HEK293 (cell line): ENCODE data around the gene MTCP1.

Source experiments
- BCL11B ChIP-seq: fragments of 450-650 bp; formaldehyde crosslinking; IDR thresholded peaks from 2 replicates; pipeline ENCODE4 v1.5.1; 2016; ENCODE audit warnings: low read depth, missing biosample characterization, missing genetic modification characterization
- HOXA7 ChIP-seq: sonication (generic); formaldehyde crosslinking; IDR thresholded peaks from 2 replicates; pipeline ENCODE4 v1.8.1; 2022; ENCODE audit warnings: missing genetic modification reagents, borderline replicate concordance
- PRDM10 ChIP-seq: fragments of 450-650 bp; formaldehyde crosslinking; IDR thresholded peaks from 2 replicates; pipeline ENCODE4 v1.5.1; 2016; ENCODE audit warnings: missing biosample characterization, missing genetic modification characterization
- RBAK ChIP-seq: fragments of 450-650 bp; formaldehyde crosslinking; IDR thresholded peaks from 2 replicates; pipeline ENCODE4 v1.5.1; 2016; ENCODE audit warnings: missing biosample characterization, missing genetic modification characterization
- ZBTB7A ChIP-seq: fragments of 450-650 bp; formaldehyde crosslinking; IDR thresholded peaks from 2 replicates; pipeline ENCODE4 v1.5.1; 2016; ENCODE audit warnings: low read depth, missing biosample characterization, missing genetic modification characterization
- ZBTB8A ChIP-seq: fragments of 450-650 bp; formaldehyde crosslinking; IDR thresholded peaks from 2 replicates; pipeline ENCODE4 v1.5.1; 2016; ENCODE audit warnings: missing biosample characterization, missing genetic modification characterization
- ZFP3 ChIP-seq: fragments of 450-650 bp; formaldehyde crosslinking; IDR thresholded peaks from 2 replicates; pipeline ENCODE4 v1.5.1; 2016; ENCODE audit warnings: low read depth, missing biosample characterization, missing genetic modification characterization
- ZFP37 ChIP-seq: fragments of 450-650 bp; formaldehyde crosslinking; IDR thresholded peaks from 2 replicates; pipeline ENCODE4 v1.5.1; 2016; ENCODE audit warnings: missing biosample characterization, missing genetic modification characterization
- ZFP69B ChIP-seq: fragments of 450-650 bp; formaldehyde crosslinking; IDR thresholded peaks from 2 replicates; pipeline ENCODE4 v1.5.1; 2016; ENCODE audit warnings: missing biosample characterization, missing genetic modification characterization
- ZNF121 ChIP-seq: fragments of 450-650 bp; formaldehyde crosslinking; IDR thresholded peaks from 2 replicates; pipeline ENCODE4 v1.5.1; 2016; ENCODE audit warnings: missing biosample characterization, missing genetic modification characterization
- ZNF155 ChIP-seq: fragments of 450-650 bp; formaldehyde crosslinking; IDR thresholded peaks from 2 replicates; pipeline ENCODE4 v1.5.1; 2016; ENCODE audit warnings: missing biosample characterization, missing genetic modification characterization
- ZNF23 ChIP-seq: fragments of 450-650 bp; formaldehyde crosslinking; IDR thresholded peaks from 2 replicates; pipeline ENCODE4 v1.5.1; 2016; ENCODE audit warnings: missing biosample characterization, missing genetic modification characterization, borderline replicate concordance
- ZNF335 ChIP-seq: fragments of 450-650 bp; formaldehyde crosslinking; conservative IDR thresholded peaks from 2 replicates; pipeline ENCODE4 v1.5.1; 2016; ENCODE audit warnings: missing biosample characterization, missing genetic modification characterization
- ZNF341 ChIP-seq: fragments of 450-650 bp; formaldehyde crosslinking; IDR thresholded peaks from 2 replicates; pipeline ENCODE4; 2016; ENCODE audit warnings: low read depth, missing biosample characterization, missing genetic modification characterization
- ZNF626 ChIP-seq: fragments of 450-650 bp; sonication (Bioruptor Pico); formaldehyde crosslinking; IDR thresholded peaks from 2 replicates; pipeline ENCODE4 v1.5.1; 2018; ENCODE audit warnings: missing biosample characterization, missing genetic modification characterization, inconsistent platforms
- ZNF707 ChIP-seq: fragments of 450-650 bp; formaldehyde crosslinking; IDR thresholded peaks from 2 replicates; pipeline ENCODE4 v1.5.1; 2016; ENCODE audit warnings: missing biosample characterization, missing genetic modification characterization
- ZNF785 ChIP-seq: fragments of 450-650 bp; formaldehyde crosslinking; IDR thresholded peaks from 2 replicates; pipeline ENCODE4 v1.5.1; 2016; ENCODE audit warnings: missing biosample characterization, missing genetic modification characterization
- ZNF792 ChIP-seq: fragments of 450-650 bp; formaldehyde crosslinking; IDR thresholded peaks from 2 replicates; pipeline ENCODE4 v1.5.1; 2016; ENCODE audit warnings: missing biosample characterization, missing genetic modification characterization
- ZNF830 ChIP-seq: fragments of 450-650 bp; IDR thresholded peaks from 2 replicates; pipeline ENCODE4 v1.5.0; 2018; ENCODE audit warnings: missing biosample characterization, missing genetic modification characterization, low read depth, mild to moderate bottlenecking, moderate library complexity
- ZNF843 ChIP-seq: fragments of 450-650 bp; formaldehyde crosslinking; IDR thresholded peaks from 2 replicates; pipeline ENCODE4 v1.5.1; 2016; ENCODE audit warnings: missing biosample characterization, missing genetic modification characterization
- ZSCAN4 ChIP-seq: fragments of 450-650 bp; formaldehyde crosslinking; IDR thresholded peaks from 2 replicates; pipeline ENCODE4 v1.5.1; 2017; ENCODE audit warnings: missing biosample characterization, missing genetic modification characterization
- TF ChIP-seq, protein P1 (sequence below): fragments of 450-650 bp; formaldehyde crosslinking; conservative IDR thresholded peaks from 2 replicates; pipeline ENCODE4 v1.5.1; 2016; ENCODE audit warnings: low read depth, missing biosample characterization, missing genetic modification characterization
- TF ChIP-seq, protein P2 (sequence below): fragments of 450-650 bp; formaldehyde crosslinking; IDR thresholded peaks from 2 replicates; pipeline ENCODE4 v1.5.1; 2017; ENCODE audit warnings: missing biosample characterization, missing genetic modification characterization
- TF ChIP-seq, protein P3 (sequence below): IDR thresholded peaks from 2 replicates; pipeline ENCODE4 v1.6.1; 2011; ENCODE audit warnings: mild to moderate bottlenecking, low read depth, low read length, borderline replicate concordance
- TF ChIP-seq, protein P4 (sequence below): fragments of 450-650 bp; formaldehyde crosslinking; IDR thresholded peaks from 2 replicates; pipeline ENCODE4 v1.5.1; 2016; ENCODE audit warnings: missing biosample characterization, missing genetic modification characterization

Gene MTCP1

GRCh38 chrX:155070975-155071693, at the start of gene MTCP1, which contains the start of the genes BRCC3 and CMC4 (continued):
- TF ChIP-seq, protein P1, sequence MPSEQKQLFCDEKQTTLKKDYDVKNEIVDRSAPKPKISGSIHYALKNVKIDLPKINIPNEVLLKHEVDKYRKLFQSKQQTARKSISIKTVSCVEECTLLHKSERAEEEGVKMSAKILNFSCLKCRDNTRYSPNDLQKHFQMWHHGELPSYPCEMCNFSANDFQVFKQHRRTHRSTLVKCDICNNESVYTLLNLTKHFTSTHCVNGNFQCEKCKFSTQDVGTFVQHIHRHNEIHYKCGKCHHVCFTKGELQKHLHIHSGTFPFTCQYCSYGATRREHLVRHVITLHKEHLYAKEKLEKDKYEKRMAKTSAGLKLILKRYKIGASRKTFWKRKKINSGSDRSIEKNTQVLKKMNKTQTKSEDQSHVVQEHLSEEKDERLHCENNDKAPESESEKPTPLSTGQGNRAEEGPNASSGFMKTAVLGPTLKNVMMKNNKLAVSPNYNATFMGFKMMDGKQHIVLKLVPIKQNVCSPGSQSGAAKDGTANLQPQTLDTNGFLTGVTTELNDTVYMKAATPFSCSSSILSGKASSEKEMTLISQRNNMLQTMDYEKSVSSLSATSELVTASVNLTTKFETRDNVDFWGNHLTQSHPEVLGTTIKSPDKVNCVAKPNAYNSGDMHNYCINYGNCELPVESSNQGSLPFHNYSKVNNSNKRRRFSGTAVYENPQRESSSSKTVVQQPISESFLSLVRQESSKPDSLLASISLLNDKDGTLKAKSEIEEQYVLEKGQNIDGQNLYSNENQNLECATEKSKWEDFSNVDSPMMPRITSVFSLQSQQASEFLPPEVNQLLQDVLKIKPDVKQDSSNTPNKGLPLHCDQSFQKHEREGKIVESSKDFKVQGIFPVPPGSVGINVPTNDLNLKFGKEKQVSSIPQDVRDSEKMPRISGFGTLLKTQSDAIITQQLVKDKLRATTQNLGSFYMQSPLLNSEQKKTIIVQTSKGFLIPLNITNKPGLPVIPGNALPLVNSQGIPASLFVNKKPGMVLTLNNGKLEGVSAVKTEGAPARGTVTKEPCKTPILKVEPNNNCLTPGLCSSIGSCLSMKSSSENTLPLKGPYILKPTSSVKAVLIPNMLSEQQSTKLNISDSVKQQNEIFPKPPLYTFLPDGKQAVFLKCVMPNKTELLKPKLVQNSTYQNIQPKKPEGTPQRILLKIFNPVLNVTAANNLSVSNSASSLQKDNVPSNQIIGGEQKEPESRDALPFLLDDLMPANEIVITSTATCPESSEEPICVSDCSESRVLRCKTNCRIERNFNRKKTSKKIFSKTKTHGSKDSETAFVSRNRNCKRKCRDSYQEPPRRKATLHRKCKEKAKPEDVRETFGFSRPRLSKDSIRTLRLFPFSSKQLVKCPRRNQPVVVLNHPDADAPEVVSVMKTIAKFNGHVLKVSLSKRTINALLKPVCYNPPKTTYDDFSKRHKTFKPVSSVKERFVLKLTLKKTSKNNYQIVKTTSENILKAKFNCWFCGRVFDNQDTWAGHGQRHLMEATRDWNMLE (tag by site-specific recombination), result no peak
- TF ChIP-seq ZNF792 (no peak), ZNF843 (no peak), ZNF707 (tag by site-specific recombination) (no peak), ZNF626 (tag by site-specific recombination) (no peak), ZSCAN4 (tag by site-specific recombination) (no peak), PRDM10 (peak; percentile 77), ZNF341 (no peak), ZNF121 (tag by site-specific recombination) (no peak), ZBTB7A (tag by site-specific recombination) (0 out of 2 replicates have a peak, but pooled peaks have one; percentile 65), ZFP3 (tag by site-specific recombination) (no peak), ZFP37 (tag by site-specific recombination) (peak; percentile 81), RBAK (tag by site-specific recombination) (no peak), ZNF785 (no peak), ZNF335 (tag by site-specific recombination) (0 out of 2 replicates have a peak, but pooled peaks have one; percentile 65), ZNF155 (tag by site-specific recombination) (no peak), HOXA7 (CRISPR knock-in tag) (no peak), ZNF830 (tag by site-specific recombination) (no peak), ZFP69B (tag by site-specific recombination) (peak; percentile 92), ZBTB8A (tag by site-specific recombination) (peak; percentile 98), ZNF23 (no peak), BCL11B (tag by site-specific recombination) (no peak)
- TF ChIP-seq, protein P2, sequence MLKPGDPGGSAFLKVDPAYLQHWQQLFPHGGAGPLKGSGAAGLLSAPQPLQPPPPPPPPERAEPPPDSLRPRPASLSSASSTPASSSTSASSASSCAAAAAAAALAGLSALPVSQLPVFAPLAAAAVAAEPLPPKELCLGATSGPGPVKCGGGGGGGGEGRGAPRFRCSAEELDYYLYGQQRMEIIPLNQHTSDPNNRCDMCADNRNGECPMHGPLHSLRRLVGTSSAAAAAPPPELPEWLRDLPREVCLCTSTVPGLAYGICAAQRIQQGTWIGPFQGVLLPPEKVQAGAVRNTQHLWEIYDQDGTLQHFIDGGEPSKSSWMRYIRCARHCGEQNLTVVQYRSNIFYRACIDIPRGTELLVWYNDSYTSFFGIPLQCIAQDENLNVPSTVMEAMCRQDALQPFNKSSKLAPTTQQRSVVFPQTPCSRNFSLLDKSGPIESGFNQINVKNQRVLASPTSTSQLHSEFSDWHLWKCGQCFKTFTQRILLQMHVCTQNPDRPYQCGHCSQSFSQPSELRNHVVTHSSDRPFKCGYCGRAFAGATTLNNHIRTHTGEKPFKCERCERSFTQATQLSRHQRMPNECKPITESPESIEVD, result no peak
- TF ChIP-seq, protein P3, sequence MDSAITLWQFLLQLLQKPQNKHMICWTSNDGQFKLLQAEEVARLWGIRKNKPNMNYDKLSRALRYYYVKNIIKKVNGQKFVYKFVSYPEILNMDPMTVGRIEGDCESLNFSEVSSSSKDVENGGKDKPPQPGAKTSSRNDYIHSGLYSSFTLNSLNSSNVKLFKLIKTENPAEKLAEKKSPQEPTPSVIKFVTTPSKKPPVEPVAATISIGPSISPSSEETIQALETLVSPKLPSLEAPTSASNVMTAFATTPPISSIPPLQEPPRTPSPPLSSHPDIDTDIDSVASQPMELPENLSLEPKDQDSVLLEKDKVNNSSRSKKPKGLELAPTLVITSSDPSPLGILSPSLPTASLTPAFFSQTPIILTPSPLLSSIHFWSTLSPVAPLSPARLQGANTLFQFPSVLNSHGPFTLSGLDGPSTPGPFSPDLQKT, result no peak; the same call in 1 of the 2 replicates
- TF ChIP-seq, protein P4, sequence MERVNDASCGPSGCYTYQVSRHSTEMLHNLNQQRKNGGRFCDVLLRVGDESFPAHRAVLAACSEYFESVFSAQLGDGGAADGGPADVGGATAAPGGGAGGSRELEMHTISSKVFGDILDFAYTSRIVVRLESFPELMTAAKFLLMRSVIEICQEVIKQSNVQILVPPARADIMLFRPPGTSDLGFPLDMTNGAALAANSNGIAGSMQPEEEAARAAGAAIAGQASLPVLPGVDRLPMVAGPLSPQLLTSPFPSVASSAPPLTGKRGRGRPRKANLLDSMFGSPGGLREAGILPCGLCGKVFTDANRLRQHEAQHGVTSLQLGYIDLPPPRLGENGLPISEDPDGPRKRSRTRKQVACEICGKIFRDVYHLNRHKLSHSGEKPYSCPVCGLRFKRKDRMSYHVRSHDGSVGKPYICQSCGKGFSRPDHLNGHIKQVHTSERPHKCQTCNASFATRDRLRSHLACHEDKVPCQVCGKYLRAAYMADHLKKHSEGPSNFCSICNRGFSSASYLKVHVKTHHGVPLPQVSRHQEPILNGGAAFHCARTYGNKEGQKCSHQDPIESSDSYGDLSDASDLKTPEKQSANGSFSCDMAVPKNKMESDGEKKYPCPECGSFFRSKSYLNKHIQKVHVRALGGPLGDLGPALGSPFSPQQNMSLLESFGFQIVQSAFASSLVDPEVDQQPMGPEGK (tag by site-specific recombination), result peak; percentile 27
